Limb (tissue), 2 donors: ENCODE data around the gene FOXK2.
"Not testable (repeated sequence)": the region's sequence is repeated elsewhere in the genome, so short reads cannot be mapped to it uniquely, and the experiment has no call there.

ENCODE experiments used
- DNase-seq, 2 donors: peaks; one replicate each; pipeline ENCODE4 v3.0.0-alpha.2; 2016; ENCODE audit errors: extremely low spot score in 2 of 2

Gene FOXK2

GRCh38 chr17:82563745-82564144 is 44.2 kb downstream of the FOXK2 start:
- not testable (repeated sequence) for DNase-seq

GRCh38 chr17:82564241-82564640 is 44.7 kb downstream of the FOXK2 start:
- no peak for DNase-seq

GRCh38 chr17:82565551-82565950 is 46.0 kb downstream of the FOXK2 start:
- DNase-seq: peak in 1 of 2 donors; percentile 42

- DNase-seq: no peak
Measured at GRCh38 chr17:82566129-82566960, 46.8 kb downstream of the FOXK2 start.

- DNase-seq: no peak
Measured at GRCh38 chr17:82567286-82567685, 47.8 kb downstream of the FOXK2 start.

GRCh38 chr17:82568997-82569393 is 49.5 kb downstream of the FOXK2 start:
- DNase-seq: no peak

- DNase-seq: no peak
Measured at GRCh38 chr17:82569621-82570020, 50.1 kb downstream of the FOXK2 start.

- DNase-seq: no peak
Measured at GRCh38 chr17:82570277-82570676, 50.7 kb downstream of the FOXK2 start.

GRCh38 chr17:82571855-82572254 is 52.3 kb downstream of the FOXK2 start:
- DNase-seq: no peak

- DNase-seq: no peak
Measured at GRCh38 chr17:82574041-82574440, 54.5 kb downstream of the FOXK2 start.

- not testable (repeated sequence) for DNase-seq
Measured at GRCh38 chr17:82575581-82576221, 56.2 kb downstream of the FOXK2 start.

- DNase-seq: no peak
Measured at GRCh38 chr17:82577300-82577699, 57.8 kb downstream of the FOXK2 start.

GRCh38 chr17:82579969-82580368 is 60.4 kb downstream of the FOXK2 start:
- DNase-seq: not testable (repeated sequence)

- no peak for DNase-seq
Measured at GRCh38 chr17:82582213-82582612, 62.7 kb downstream of the FOXK2 start.

GRCh38 chr17:82582709-82583108 is 63.2 kb downstream of the FOXK2 start:
- no peak for DNase-seq

GRCh38 chr17:82583720-82584234 is 64.2 kb downstream of the FOXK2 start:
- DNase-seq: no peak

- peak in 1 of 2 donors; percentile 88 for DNase-seq
Measured at GRCh38 chr17:82585935-82586575, 66.5 kb downstream of the FOXK2 start.

GRCh38 chr17:82586576-82587233 is 67.2 kb downstream of the FOXK2 start:
- DNase-seq: no peak

GRCh38 chr17:82587234-82588086 is 67.9 kb downstream of the FOXK2 start:
- DNase-seq: no peak

GRCh38 chr17:82588266-82589175 is 69.0 kb downstream of the FOXK2 start:
- no peak for DNase-seq
